ENCODE data around the gene CRACDL.

CRACDL gene

GRCh38 chr2:98832172-98832571, 103.9 kb downstream of the CRACDL start:
- peaks cover 0 to 15% (median 0%) of the 10 kb centered on the region in 3 experiments for H3K27me3 ChIP-seq (ENCODE audit: control insufficient read depth in 3 of 3, insufficient read depth in 3 of 3, low read depth in 1 of 3, low read length in 3 of 3)
- peak overlapping the region; percentile 81 for H4K91ac ChIP-seq (ENCODE audit: low read depth, low read length, poor library complexity)
- no peak overlapping the region for H2AFZ ChIP-seq (ENCODE audit: low read length)
- WGBS, 2 donors (ENCODE audit: extremely low coverage in 2 of 2, insufficient read length in 2 of 2, insufficient replicate concordance in 1 of 2) = no CpG with 5 or more reads among the region's 7 CpGs
- H3K79me1 ChIP-seq (ENCODE audit: low read depth, low read length) = no peaks in the 10 kb centered on the region
- H3K4me2 ChIP-seq (ENCODE audit: insufficient read depth, low read length, poor library complexity, severe bottlenecking) = no peak overlapping the region
- no peak overlapping the region for H3K14ac ChIP-seq (ENCODE audit: low read length)
- no peaks in the 10 kb centered on the region for H3K36me3 ChIP-seq (replicated peaks in 1 of 2; ENCODE audit: control insufficient read depth in 2 of 2, insufficient read depth in 2 of 2, low read length in 2 of 2)
- H3K4me3 ChIP-seq (ENCODE audit: low read length in 2 of 2) = no peak overlapping the region
- H3K9me3 ChIP-seq (replicated peaks in 1 of 2; ENCODE audit: control insufficient read depth in 2 of 2, insufficient read depth in 1 of 2, low read depth in 1 of 2, low read length in 2 of 2) = no peaks in the 10 kb centered on the region
- H2BK120ac ChIP-seq (ENCODE audit: low read depth, low read length) = no peak overlapping the region
- no peak overlapping the region for H2AK5ac ChIP-seq (ENCODE audit: low read depth, low read length)
- no peak overlapping the region for H3K9ac ChIP-seq (ENCODE audit: low read depth, low read length, poor library complexity)
- H3K18ac ChIP-seq (ENCODE audit: low read length) = peak overlapping the region; percentile 60
- DNase-seq (ENCODE audit: low spot score) = no peak
- peak overlapping the region; percentile 44 for H2BK5ac ChIP-seq (ENCODE audit: low read length)
- no peak overlapping the region for H3K27ac ChIP-seq (replicated peaks; ENCODE audit: low read length)
- peak overlapping the region; percentile 44 for H3K23ac ChIP-seq (ENCODE audit: low read depth, low read length, poor library complexity)
- no peak overlapping the region for H2BK15ac ChIP-seq (ENCODE audit: low read length)
- H3K4ac ChIP-seq (ENCODE audit: low read length) = no peak overlapping the region
- no peaks in the 10 kb centered on the region for H3K4me1 ChIP-seq (ENCODE audit: control insufficient read depth in 2 of 2, insufficient read depth in 1 of 2, low read depth in 1 of 2, low read length in 2 of 2)
- H4K8ac ChIP-seq (ENCODE audit: low read depth, low read length) = no peak overlapping the region
- H2BK12ac ChIP-seq (ENCODE audit: low read length) = no peak overlapping the region

DNA sequence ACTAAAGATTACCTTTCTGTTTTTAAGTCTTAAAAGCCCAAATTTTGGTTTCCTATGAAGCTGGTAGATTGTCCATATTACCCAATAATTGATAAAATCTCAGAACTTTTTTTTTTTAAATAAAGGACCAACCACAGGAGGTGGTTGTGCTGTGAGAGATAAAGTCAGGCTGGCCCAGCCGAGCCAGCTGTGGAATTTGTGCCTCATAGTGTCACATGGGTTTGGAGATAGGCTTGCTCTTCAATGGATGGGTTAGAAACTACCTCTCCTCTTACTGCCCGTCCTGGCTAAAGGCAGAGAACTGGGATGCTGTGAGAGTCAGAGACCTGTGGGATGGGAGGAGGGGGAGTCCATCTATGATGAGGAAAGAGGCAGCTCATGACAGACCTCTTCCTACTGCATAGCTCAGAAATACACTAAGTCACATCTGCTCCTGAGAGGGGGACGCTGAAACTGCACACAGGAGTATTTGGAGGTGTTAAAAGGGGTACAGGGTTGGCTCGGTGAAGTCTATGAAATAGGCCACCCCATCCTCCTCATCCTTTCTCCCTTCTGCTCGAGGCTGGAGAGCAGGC, 105.4 kb downstream of the CRACDL start:
- no peak overlapping the region for H4K91ac ChIP-seq (ENCODE audit: low read depth, low read length, poor library complexity)
- no peak overlapping the region for H2BK12ac ChIP-seq (ENCODE audit: low read length)
- H2BK120ac ChIP-seq (ENCODE audit: low read depth, low read length) = no peak overlapping the region
- no CpG with 5 or more reads among the region's 5 CpGs for WGBS, 2 donors (ENCODE audit: extremely low coverage in 2 of 2, insufficient read length in 2 of 2, insufficient replicate concordance in 1 of 2)
- H3K36me3 ChIP-seq (replicated peaks in 1 of 2; ENCODE audit: control insufficient read depth in 2 of 2, insufficient read depth in 2 of 2, low read length in 2 of 2) = no peaks in the 10 kb centered on the region
- H3K9ac ChIP-seq (ENCODE audit: low read depth, low read length, poor library complexity) = no peak overlapping the region
- H3K9me3 ChIP-seq (replicated peaks in 1 of 2; ENCODE audit: control insufficient read depth in 2 of 2, insufficient read depth in 1 of 2, low read depth in 1 of 2, low read length in 2 of 2) = no peaks in the 10 kb centered on the region
- H3K14ac ChIP-seq (ENCODE audit: low read length) = no peak overlapping the region
- H3K79me1 ChIP-seq (ENCODE audit: low read depth, low read length) = no peaks in the 10 kb centered on the region
- H2AK5ac ChIP-seq (ENCODE audit: low read depth, low read length) = no peak overlapping the region
- H3K23ac ChIP-seq (ENCODE audit: low read depth, low read length, poor library complexity) = no peak overlapping the region
- no peak overlapping the region for H3K18ac ChIP-seq (ENCODE audit: low read length)
- no peak overlapping the region for H3K4ac ChIP-seq (ENCODE audit: low read length)
- H3K4me1 ChIP-seq (ENCODE audit: control insufficient read depth in 2 of 2, insufficient read depth in 1 of 2, low read depth in 1 of 2, low read length in 2 of 2) = no peaks in the 10 kb centered on the region
- H2AFZ ChIP-seq (ENCODE audit: low read length) = no peak overlapping the region
- H3K4me3 ChIP-seq (ENCODE audit: low read length in 2 of 2) = no peak overlapping the region
- DNase-seq (ENCODE audit: low spot score) = no peak
- H3K27ac ChIP-seq (replicated peaks; ENCODE audit: low read length) = no peak overlapping the region
- peaks cover 0 to 20% (median 0%) of the 10 kb centered on the region in 3 experiments for H3K27me3 ChIP-seq (ENCODE audit: control insufficient read depth in 3 of 3, insufficient read depth in 3 of 3, low read depth in 1 of 3, low read length in 3 of 3)
- H2BK15ac ChIP-seq (ENCODE audit: low read length) = no peak overlapping the region
- H3K4me2 ChIP-seq (ENCODE audit: insufficient read depth, low read length, poor library complexity, severe bottlenecking) = no peak overlapping the region
- H2BK5ac ChIP-seq (ENCODE audit: low read length) = no peak overlapping the region
- H4K8ac ChIP-seq (ENCODE audit: low read depth, low read length) = no peak overlapping the region

GRCh38 chr2:98829581-98830270, 106.3 kb downstream of the CRACDL start:
- DNase-seq (ENCODE audit: low spot score) = no peak
- H2BK12ac ChIP-seq (ENCODE audit: low read length) = no peak overlapping the region

DNA sequence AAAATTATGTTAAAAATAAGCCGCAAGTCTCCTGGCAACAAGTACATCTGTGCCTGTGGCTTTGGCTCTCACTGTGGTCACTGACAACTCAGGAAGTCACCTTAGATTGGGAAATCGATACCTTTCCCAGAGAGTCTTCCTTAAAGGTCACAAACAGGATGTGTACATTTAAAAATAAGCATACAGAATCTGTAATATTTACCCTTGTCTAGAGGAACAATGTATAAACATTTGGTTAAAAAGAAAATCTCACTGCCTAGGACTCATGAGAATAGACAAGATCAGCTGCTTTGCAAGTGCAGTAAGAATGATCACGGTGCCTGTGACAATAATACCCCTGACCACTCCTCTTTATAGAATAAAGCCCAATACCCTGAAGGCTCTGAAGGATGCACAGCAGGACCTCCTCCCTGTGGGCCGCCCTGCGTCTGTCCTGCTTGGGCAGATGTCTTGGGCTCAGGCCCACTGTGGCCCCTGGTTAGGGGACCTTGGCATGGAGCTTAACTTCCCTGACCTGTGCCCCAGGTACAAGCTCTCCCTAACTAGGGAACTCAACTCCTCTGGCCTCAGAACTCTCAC, 107.1 kb downstream of the CRACDL start:
- H3K36me3 ChIP-seq (replicated peaks in 1 of 2; ENCODE audit: control insufficient read depth in 2 of 2, insufficient read depth in 2 of 2, low read length in 2 of 2) = no peaks in the 10 kb centered on the region
- H2BK5ac ChIP-seq (ENCODE audit: low read length) = no peak overlapping the region
- no peak overlapping the region for H3K14ac ChIP-seq (ENCODE audit: low read length)
- no peak overlapping the region for H3K4ac ChIP-seq (ENCODE audit: low read length)
- DNase-seq (ENCODE audit: low spot score) = no peak
- H3K27ac ChIP-seq (replicated peaks; ENCODE audit: low read length) = no peak overlapping the region
- H3K4me3 ChIP-seq (ENCODE audit: low read length in 2 of 2) = peak overlapping the region in 1 of 2 donors; percentile 9
- H4K8ac ChIP-seq (ENCODE audit: low read depth, low read length) = no peak overlapping the region
- no peaks in the 10 kb centered on the region for H3K4me1 ChIP-seq (ENCODE audit: control insufficient read depth in 2 of 2, insufficient read depth in 1 of 2, low read depth in 1 of 2, low read length in 2 of 2)
- H3K79me1 ChIP-seq (ENCODE audit: low read depth, low read length) = no peaks in the 10 kb centered on the region
- no peak overlapping the region for H2AK5ac ChIP-seq (ENCODE audit: low read depth, low read length)
- H2AFZ ChIP-seq (ENCODE audit: low read length) = no peak overlapping the region
- H3K9me3 ChIP-seq (replicated peaks in 1 of 2; ENCODE audit: control insufficient read depth in 2 of 2, insufficient read depth in 1 of 2, low read depth in 1 of 2, low read length in 2 of 2) = no peaks in the 10 kb centered on the region
- no peak overlapping the region for H3K4me2 ChIP-seq (ENCODE audit: insufficient read depth, low read length, poor library complexity, severe bottlenecking)
- no peak overlapping the region for H2BK12ac ChIP-seq (ENCODE audit: low read length)
- no peak overlapping the region for H3K23ac ChIP-seq (ENCODE audit: low read depth, low read length, poor library complexity)
- H2BK120ac ChIP-seq (ENCODE audit: low read depth, low read length) = no peak overlapping the region
- no peak overlapping the region for H2BK15ac ChIP-seq (ENCODE audit: low read length)
- H3K27me3 ChIP-seq (ENCODE audit: control insufficient read depth in 3 of 3, insufficient read depth in 3 of 3, low read depth in 1 of 3, low read length in 3 of 3) = peaks cover 0 to 36% (median under 1%) of the 10 kb centered on the region in 3 experiments
- WGBS, 2 donors (ENCODE audit: extremely low coverage in 2 of 2, insufficient read length in 2 of 2, insufficient replicate concordance in 1 of 2) = no CpG with 5 or more reads among the region's 5 CpGs
- H4K91ac ChIP-seq (ENCODE audit: low read depth, low read length, poor library complexity) = no peak overlapping the region
- no peak overlapping the region for H3K9ac ChIP-seq (ENCODE audit: low read depth, low read length, poor library complexity)
- no peak overlapping the region for H3K18ac ChIP-seq (ENCODE audit: low read length)

More at GRCh38 chr2:98829581-98830270, 106.3 kb downstream of the CRACDL start:
- Histone ChIP-seq H2BK120ac (ENCODE audit: low read depth, low read length) (no peak overlapping the region), H4K91ac (ENCODE audit: low read depth, low read length, poor library complexity) (no peak overlapping the region), H3K27ac (replicated peaks; ENCODE audit: low read length) (no peak overlapping the region), H3K9ac (ENCODE audit: low read depth, low read length, poor library complexity) (no peak overlapping the region), H3K27me3 (ENCODE audit: control insufficient read depth in 3 of 3, insufficient read depth in 3 of 3, low read depth in 1 of 3, low read length in 3 of 3) (peaks cover 0 to 30% (median 0%) of the 10 kb centered on the region in 3 experiments), H2AK5ac (ENCODE audit: low read depth, low read length) (no peak overlapping the region), H3K4me2 (ENCODE audit: insufficient read depth, low read length, poor library complexity, severe bottlenecking) (no peak overlapping the region), H3K4ac (ENCODE audit: low read length) (no peak overlapping the region), H3K4me3 (ENCODE audit: low read length in 2 of 2) (no peak overlapping the region), H3K23ac (ENCODE audit: low read depth, low read length, poor library complexity) (peak overlapping the region; percentile 25), H3K18ac (ENCODE audit: low read length) (peak overlapping the region; percentile 41), H3K4me1 (ENCODE audit: control insufficient read depth in 2 of 2, insufficient read depth in 1 of 2, low read depth in 1 of 2, low read length in 2 of 2) (no peaks in the 10 kb centered on the region), H2AFZ (ENCODE audit: low read length) (no peak overlapping the region), H3K9me3 (replicated peaks in 1 of 2; ENCODE audit: control insufficient read depth in 2 of 2, insufficient read depth in 1 of 2, low read depth in 1 of 2, low read length in 2 of 2) (no peaks in the 10 kb centered on the region), H4K8ac (ENCODE audit: low read depth, low read length) (no peak overlapping the region), H3K36me3 (replicated peaks in 1 of 2; ENCODE audit: control insufficient read depth in 2 of 2, insufficient read depth in 2 of 2, low read length in 2 of 2) (no peaks in the 10 kb centered on the region), H2BK5ac (ENCODE audit: low read length) (no peak overlapping the region), H3K14ac (ENCODE audit: low read length) (peak overlapping the region; percentile 17), H2BK15ac (ENCODE audit: low read length) (no peak overlapping the region), H3K79me1 (ENCODE audit: low read depth, low read length) (no peaks in the 10 kb centered on the region)
- WGBS, 2 donors (ENCODE audit: extremely low coverage in 2 of 2, insufficient read length in 2 of 2, insufficient replicate concordance in 1 of 2) = no CpG with 5 or more reads among the region's 6 CpGs

All from neuronal stem cell (in vitro differentiated cells).